Activated CD4-positive, alpha-beta T cell treated with anti-CD3 and anti-CD28 coated beads, Interleukin-2, amount 50 U/mL, for 1 hour (primary cell): ENCODE results near the gene MKS1.

Experiments
- DNase-seq: peaks from one replicate; pipeline ENCODE4 v3.0.0-alpha.2; 2020

The MKS1 gene

DNA sequence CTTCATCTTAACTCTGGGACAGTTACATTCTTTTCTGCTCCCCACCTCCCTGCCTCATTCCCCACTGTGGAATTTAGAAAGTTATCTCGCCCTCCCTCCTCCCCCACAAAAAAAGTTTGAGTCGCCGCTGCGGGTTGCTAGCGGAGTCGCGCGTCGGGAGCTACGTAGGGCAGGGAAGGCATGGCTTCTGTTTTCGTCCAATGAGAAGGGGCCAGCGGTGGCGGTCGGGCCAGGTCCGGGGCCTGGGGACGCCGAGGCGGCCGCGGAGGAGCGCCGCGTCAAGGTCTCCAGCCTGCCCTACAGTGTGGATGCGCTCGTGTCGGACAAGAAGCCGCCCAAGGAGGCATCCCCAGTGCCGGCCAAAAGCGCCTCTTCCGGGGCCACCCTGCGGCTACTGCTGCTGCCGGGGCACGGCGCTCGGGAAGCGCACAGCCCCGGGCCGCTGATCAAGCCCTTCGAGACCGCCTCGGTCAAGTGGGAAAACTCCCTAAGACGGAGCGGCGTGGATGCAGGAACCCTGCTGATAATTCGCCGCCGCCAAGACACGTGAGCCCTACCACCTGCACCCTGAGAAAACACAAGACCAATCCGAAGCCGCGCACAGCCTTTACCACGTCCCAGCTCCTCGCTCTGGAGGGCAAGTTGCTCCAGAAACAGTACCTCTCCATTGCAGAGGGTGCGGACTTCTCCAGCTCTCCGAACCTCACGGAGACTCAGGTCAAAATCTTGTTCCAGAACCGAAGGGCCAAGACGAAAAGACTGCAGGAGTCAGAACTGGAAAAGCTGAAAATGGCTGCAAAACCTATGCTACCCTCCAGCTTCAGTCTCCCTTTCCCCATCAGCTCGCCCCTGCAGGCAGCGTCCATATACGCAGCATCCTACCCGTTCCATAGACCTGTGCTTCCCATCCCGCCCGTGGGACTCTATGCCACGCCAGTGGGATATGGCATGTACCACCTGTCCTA is 61.9 kb downstream of the MKS1 start:
- DNase-seq, result peak; percentile 46
